ENCODE measurements around the gene SYTL3. TPM values are rescaled to one million over a fixed set of nuclear protein-coding genes. Genes with fewer than 3 reads are reported as not detected.
A peak's percentile ranks its signal among the peaks of the same experiment; 100 is the strongest.

Gene SYTL3
- total and polyA plus RNA-seq, 9 of the 15 experiments (the other 6 are each of a cell fraction or from before 2014, with no cell fraction given), result 0.04 to 0.46 (median 0.17) TPM; not detected in 1

DNA sequence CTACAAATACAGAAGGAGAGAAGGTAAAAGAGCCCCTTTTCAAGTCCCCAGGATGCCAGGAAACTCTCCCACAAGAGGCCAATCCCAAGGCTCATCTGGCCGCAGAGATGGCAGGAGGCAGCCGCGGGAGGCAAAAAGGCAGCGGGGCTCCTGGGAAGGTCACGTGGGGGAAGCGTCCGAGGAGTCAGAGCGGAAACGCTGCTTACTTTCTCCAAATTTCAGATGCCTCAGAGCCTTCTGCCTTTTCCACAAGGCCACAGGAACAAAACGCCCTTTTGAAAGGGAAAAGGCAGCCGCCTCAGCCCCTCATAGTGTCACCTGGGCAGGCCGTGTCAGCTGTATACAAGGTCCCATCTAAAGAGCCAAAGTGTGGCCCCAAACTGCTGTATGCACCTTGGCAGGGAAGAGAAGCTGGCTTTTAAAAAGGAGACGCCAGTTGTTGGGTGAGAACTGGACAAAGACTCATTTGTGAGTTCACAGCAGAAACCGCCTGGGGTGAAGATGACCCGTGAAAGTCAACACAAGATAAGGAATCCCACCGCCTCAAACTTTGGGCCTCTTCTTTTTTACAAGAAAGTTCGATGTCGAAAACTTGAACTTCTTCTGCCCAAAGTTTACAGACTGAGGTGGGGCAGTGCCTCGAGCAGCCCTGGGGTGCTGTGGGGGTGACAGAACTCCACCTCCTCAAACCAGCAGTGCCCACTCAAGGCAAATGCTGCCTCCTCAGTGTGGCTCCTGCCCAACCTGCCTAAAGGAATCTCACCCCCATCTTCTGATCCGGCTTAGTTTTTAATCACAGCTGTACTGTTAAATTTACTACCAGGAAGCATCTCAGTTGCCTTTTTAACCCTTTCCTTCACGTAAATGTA is 124.0 kb downstream of the SYTL3 start:
- CTCF ChIA-PET (ENCODE audit: low intra/inter-chr PET ratio), result no interaction called here
- in situ Hi-C loops (cut with MboI), result no loop called here
- no TSS peak for BruUV-seq (replicated peaks)
- Histone ChIP-seq H3K9ac (ENCODE audit: insufficient read depth in 1 of 2, low read depth in 2 of 2, low read length in 2 of 2) (no peak overlapping the region), H3K27ac (ENCODE audit: extremely low read depth, low read depth, low read length) (no peak overlapping the region), H2AFZ (ENCODE audit: low read depth, low read length) (no peak overlapping the region), H3K27me3 (ENCODE audit: control insufficient read depth in 2 of 2, insufficient read depth in 2 of 2, low read length in 2 of 2) (no peaks in the 10 kb centered on the region), H3K79me2 (ENCODE audit: control insufficient read depth, insufficient read depth, low read length) (no peaks in the 10 kb centered on the region), H3K36me3 (ENCODE audit: control insufficient read depth, insufficient read depth, low read length) (peaks cover 100% of the 10 kb centered on the region), H3K4me1 (replicated peaks in 1 of 2; ENCODE audit: control insufficient read depth in 2 of 2, insufficient read depth in 2 of 2, low read length in 2 of 2) (no peaks in the 10 kb centered on the region), H4K20me1 (replicated peaks; ENCODE audit: control insufficient read depth, insufficient read depth, low read length) (peaks cover 3% of the 10 kb centered on the region), H3K9me3 (replicated peaks; ENCODE audit: control insufficient read depth, insufficient read depth, low read depth, low read length) (no peaks in the 10 kb centered on the region), H3K4me2 (ENCODE audit: insufficient read depth, low read length) (no peak overlapping the region), H3K4me3 (no peak overlapping the region), H3K9me1 (ENCODE audit: control insufficient read depth, insufficient read depth, low read length) (no peaks in the 10 kb centered on the region)
- intact Hi-C loops (cut with micrococcal nuclease), result no loop called here
- no peak for DNase-seq (ENCODE audit: extremely low read depth in 1 of 4, low spot score in 3 of 4)
- ATAC-seq, result no peak
- no peak for FAIRE-seq
- POLR2A ChIA-PET, result interaction anchor here (0.7 to 2.7 kb wide), 3 partner anchors 9 to 15 kb away, joined by 3 to 16 read pairs (median 4); no protein-coding TSS in a partner anchor
- 84% methylated on average over 21 of the region's 21 CpGs for WGBS (ENCODE audit: insufficient coverage, low coverage, missing lambda C conversion rate)
- TF ChIP-seq POLR2G (IDR thresholded peaks at IDR 0.05; ENCODE audit: low read depth, low read length) (0 out of 2 replicates have a peak, but pooled peaks have one; percentile 19), RBFOX2 (IDR thresholded peaks at IDR 0.05; ENCODE audit: low read depth, low read length) (no peak), HDAC2 (IDR thresholded peaks at IDR 0.05) (no peak), NR2C2 (CRISPR knock-in tag; IDR thresholded peaks at IDR 0.05) (no peak), NR2C2 (tag; IDR thresholded peaks at IDR 0.05) (no peak)
- TF ChIP-seq, protein P1, sequence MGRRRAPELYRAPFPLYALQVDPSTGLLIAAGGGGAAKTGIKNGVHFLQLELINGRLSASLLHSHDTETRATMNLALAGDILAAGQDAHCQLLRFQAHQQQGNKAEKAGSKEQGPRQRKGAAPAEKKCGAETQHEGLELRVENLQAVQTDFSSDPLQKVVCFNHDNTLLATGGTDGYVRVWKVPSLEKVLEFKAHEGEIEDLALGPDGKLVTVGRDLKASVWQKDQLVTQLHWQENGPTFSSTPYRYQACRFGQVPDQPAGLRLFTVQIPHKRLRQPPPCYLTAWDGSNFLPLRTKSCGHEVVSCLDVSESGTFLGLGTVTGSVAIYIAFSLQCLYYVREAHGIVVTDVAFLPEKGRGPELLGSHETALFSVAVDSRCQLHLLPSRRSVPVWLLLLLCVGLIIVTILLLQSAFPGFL (CRISPR knock-in tag; IDR thresholded peaks at IDR 0.05), result no peak
- TF ChIP-seq, protein P2, sequence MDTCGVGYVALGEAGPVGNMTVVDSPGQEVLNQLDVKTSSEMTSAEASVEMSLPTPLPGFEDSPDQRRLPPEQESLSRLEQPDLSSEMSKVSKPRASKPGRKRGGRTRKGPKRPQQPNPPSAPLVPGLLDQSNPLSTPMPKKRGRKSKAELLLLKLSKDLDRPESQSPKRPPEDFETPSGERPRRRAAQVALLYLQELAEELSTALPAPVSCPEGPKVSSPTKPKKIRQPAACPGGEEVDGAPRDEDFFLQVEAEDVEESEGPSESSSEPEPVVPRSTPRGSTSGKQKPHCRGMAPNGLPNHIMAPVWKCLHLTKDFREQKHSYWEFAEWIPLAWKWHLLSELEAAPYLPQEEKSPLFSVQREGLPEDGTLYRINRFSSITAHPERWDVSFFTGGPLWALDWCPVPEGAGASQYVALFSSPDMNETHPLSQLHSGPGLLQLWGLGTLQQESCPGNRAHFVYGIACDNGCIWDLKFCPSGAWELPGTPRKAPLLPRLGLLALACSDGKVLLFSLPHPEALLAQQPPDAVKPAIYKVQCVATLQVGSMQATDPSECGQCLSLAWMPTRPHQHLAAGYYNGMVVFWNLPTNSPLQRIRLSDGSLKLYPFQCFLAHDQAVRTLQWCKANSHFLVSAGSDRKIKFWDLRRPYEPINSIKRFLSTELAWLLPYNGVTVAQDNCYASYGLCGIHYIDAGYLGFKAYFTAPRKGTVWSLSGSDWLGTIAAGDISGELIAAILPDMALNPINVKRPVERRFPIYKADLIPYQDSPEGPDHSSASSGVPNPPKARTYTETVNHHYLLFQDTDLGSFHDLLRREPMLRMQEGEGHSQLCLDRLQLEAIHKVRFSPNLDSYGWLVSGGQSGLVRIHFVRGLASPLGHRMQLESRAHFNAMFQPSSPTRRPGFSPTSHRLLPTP (IDR thresholded peaks at IDR 0.05; ENCODE audit: borderline replicate concordance, extremely low read depth, insufficient read length), result no peak

Measured in K562 (cell line).